K562 (cell line): Measurements from ENCODE around the gene PHF21A. TPM values are rescaled to one million over a fixed set of nuclear protein-coding genes. Genes with fewer than 3 reads are reported as not detected.
A peak's percentile ranks its signal among the peaks of the same experiment; 100 is the strongest.

Experiments used
- DNMT1 ChIP-seq: fragments of 450-650 bp; IDR thresholded peaks from 2 replicates; pipeline ENCODE4 v1.6.1; 2016; ENCODE audit warnings: antibody characterized with exemption, mild to moderate bottlenecking
- ETV6 ChIP-seq, 3 experiments: fragments of 150-350 bp in 1 of 3; sonication (generic) in 1 of 3; formaldehyde crosslinking in 1 of 3; IDR thresholded peaks; 2 replicates each; pipeline versions ENCODE4 v1.6.1 to v1.8.0; 2014 to 2022; ENCODE audit warnings: borderline replicate concordance in 2 of 3, low read depth in 2 of 3, antibody characterized with exemption in 1 of 3, low read length in 1 of 3, mild to moderate bottlenecking in 1 of 3, missing genetic modification reagents in 1 of 3
- HEY1 ChIP-seq: fragments of 250-450 bp; sonication (Bioruptor Pico); IDR thresholded peaks from 2 replicates; pipeline ENCODE4 v1.5.0; 2020; ENCODE audit warnings: mild to moderate bottlenecking, moderate library complexity, borderline replicate concordance
- HMGN3 ChIP-seq: IDR thresholded peaks from 2 replicates; pipeline ENCODE4 v1.6.1; 2011; ENCODE audit warnings: borderline replicate concordance, low read depth, mild to moderate bottlenecking, mixed read lengths, low read length; ENCODE audit not compliant: insufficient read length; ENCODE audit errors: extremely low read depth
- HNRNPUL1 ChIP-seq: fragments of 200-400 bp; formaldehyde crosslinking; IDR thresholded peaks from 2 replicates; pipeline ENCODE4 v1.6.1; 2017; ENCODE audit warnings: low read length
- MAFF ChIP-seq: IDR thresholded peaks from 2 replicates; pipeline ENCODE4 v1.6.1; 2012; ENCODE audit warnings: low read length, improper control_type of control experiment
- MAFG ChIP-seq: fragments of 450-650 bp; conservative IDR thresholded peaks from 2 replicates; pipeline ENCODE4 v1.6.1; 2016; ENCODE audit warnings: missing genetic modification characterization, missing compliant biosample characterization
- NONO ChIP-seq, 2 experiments: fragments of 200-400 bp in 1 of 2; fragments of 450-650 bp in 1 of 2; formaldehyde crosslinking in 1 of 2; IDR thresholded peaks; 2 replicates each; pipeline ENCODE4 v1.6.1; 2017; ENCODE audit warnings: low read depth in 2 of 2, mild to moderate bottlenecking in 2 of 2, moderate library complexity in 2 of 2, low read length in 1 of 2
- NR1H2 ChIP-seq: sonication (generic); formaldehyde crosslinking; IDR thresholded peaks from 2 replicates; pipeline ENCODE4 v1.4.0; 2020; ENCODE audit warnings: mild to moderate bottlenecking, missing genetic modification reagents
- RAD21 ChIP-seq, 2 experiments: fragments of 250-450 bp in 1 of 2; fragments of 450-650 bp in 1 of 2; sonication (Bioruptor Pico) in 1 of 2; formaldehyde crosslinking in 1 of 2; IDR thresholded peaks in 1 of 2; conservative IDR thresholded peaks in 1 of 2; 2 replicates each; pipeline versions ENCODE4 v1.4.0 to v1.8.0; 2020 to 2022; ENCODE audit warnings: mild to moderate bottlenecking in 2 of 2, moderate library complexity in 1 of 2
- SMAD4 ChIP-seq: fragments of 250-450 bp; sonication (Bioruptor Pico); conservative IDR thresholded peaks from 2 replicates; pipeline ENCODE4 v1.8.0; 2021; ENCODE audit warnings: inconsistent platforms, mild to moderate bottlenecking, moderate library complexity
- ZFP1 ChIP-seq: fragments of 450-650 bp; formaldehyde crosslinking; IDR thresholded peaks from 2 replicates; pipeline ENCODE4 v1.4.0; 2020; ENCODE audit warnings: mild to moderate bottlenecking, mixed read lengths
- polyA plus RNA-seq, 8 experiments: library from polyadenylated mRNA; depleted of rRNA in 4 of 8; stranded (reverse) in 5 of 8; unstranded in 3 of 8; fragments of >200 nt; fragmentation: Nextera tagmentation in 2 of 8; fragmentation: Illumina TruSeq in 1 of 8; extraction: Ambion mirVana in 2 of 8; extraction: Trizol in 1 of 8; gene quantifications; 2 replicates each; pipeline versions ENCODE4 v1.2.1 to v1.2.3, GENCODE V29; 2011 to 2014; ENCODE audit warnings: inconsistent platforms in 1 of 8, missing spikeins in 1 of 8
- total RNA-seq, 7 experiments: library from RNA; depleted of rRNA in 6 of 7; stranded (reverse); fragments of >200 nt in 6 of 7; fragmentation: Illumina TruSeq in 2 of 7; extraction: Trizol in 2 of 7; gene quantifications; 2 replicates each; pipeline versions ENCODE4 v1.2.1 to v1.2.3, GENCODE V29; 2011 to 2021; ENCODE audit warnings: low replicate concordance in 1 of 7
- TF ChIP-seq, protein P1 (sequence below): fragments of 450-650 bp; IDR thresholded peaks from 2 replicates; pipeline ENCODE4 v1.6.1; 2017; ENCODE audit warnings: mild to moderate bottlenecking, moderate library complexity
- TF ChIP-seq, protein P2 (sequence below): sonication (generic); formaldehyde crosslinking; IDR thresholded peaks from 2 replicates; pipeline ENCODE4 v1.5.0; 2020; ENCODE audit warnings: missing genetic modification reagents
- TF ChIP-seq, protein P3 (sequence below): fragments of 250-450 bp; sonication (Bioruptor Pico); IDR thresholded peaks from 2 replicates; pipeline ENCODE4 v1.5.0; 2020; ENCODE audit warnings: mild to moderate bottlenecking
- TF ChIP-seq, protein P4 (sequence below): IDR thresholded peaks from 2 replicates; pipeline ENCODE4 v1.6.1; 2011; ENCODE audit warnings: borderline replicate concordance, low read depth, mild to moderate bottlenecking, moderate library complexity, low read length; ENCODE audit not compliant: insufficient read depth, poor library complexity, severe bottlenecking

PHF21A gene
- total and polyA plus RNA-seq, 9 of the 15 experiments (the other 6 are each of a cell fraction or from before 2014, with no cell fraction given), result 1.5 to 32.4 (median 10.7) TPM

DNA sequence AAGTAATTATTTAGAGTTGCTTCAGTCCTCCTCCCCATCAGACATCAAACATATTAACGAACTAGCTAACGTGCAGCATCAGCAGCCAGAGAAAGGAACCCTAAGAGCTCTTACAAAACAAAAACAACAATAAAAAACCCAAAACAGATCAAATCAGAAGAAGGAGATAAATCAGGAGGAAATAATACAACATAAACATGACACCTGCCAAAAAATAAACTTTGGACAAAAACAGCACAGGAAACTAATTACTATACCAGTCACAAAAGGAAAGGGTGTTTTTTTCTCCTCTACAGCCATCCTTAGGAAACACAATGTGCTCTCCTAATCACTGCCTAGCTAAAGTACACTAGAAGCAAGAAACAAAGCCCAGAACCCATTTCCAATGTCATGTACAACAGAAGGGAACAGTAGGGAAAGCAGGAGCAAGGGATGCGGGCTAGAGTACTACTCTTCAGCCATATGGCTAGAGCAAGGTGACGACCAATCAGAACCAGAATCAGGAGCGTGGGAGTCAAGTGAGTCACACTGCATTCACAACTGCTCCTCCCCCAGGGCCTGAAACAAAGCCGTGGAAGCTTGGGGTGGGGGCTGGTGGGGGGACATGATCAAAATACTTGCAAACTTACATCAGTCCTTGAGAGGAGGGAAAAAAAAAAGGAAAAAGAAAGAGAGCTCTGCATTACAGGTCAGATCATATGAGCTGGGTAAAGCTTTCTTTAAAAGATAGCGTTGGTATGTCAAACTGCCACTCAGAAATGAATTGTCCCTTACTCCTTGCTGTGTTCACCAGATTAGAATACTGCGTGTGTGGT, 138.4 kb downstream of the PHF21A start (continued):
- TF ChIP-seq, protein P1, sequence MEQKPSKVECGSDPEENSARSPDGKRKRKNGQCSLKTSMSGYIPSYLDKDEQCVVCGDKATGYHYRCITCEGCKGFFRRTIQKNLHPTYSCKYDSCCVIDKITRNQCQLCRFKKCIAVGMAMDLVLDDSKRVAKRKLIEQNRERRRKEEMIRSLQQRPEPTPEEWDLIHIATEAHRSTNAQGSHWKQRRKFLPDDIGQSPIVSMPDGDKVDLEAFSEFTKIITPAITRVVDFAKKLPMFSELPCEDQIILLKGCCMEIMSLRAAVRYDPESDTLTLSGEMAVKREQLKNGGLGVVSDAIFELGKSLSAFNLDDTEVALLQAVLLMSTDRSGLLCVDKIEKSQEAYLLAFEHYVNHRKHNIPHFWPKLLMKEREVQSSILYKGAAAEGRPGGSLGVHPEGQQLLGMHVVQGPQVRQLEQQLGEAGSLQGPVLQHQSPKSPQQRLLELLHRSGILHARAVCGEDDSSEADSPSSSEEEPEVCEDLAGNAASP, result no peak
- peak; percentile 69; the same call in 1 of the 2 replicates for TF ChIP-seq SMAD4 (CRISPR knock-in tag)
- no peak for TF ChIP-seq MAFG (tag)
- TF ChIP-seq, protein P2, sequence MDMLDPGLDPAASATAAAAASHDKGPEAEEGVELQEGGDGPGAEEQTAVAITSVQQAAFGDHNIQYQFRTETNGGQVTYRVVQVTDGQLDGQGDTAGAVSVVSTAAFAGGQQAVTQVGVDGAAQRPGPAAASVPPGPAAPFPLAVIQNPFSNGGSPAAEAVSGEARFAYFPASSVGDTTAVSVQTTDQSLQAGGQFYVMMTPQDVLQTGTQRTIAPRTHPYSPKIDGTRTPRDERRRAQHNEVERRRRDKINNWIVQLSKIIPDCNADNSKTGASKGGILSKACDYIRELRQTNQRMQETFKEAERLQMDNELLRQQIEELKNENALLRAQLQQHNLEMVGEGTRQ, result no peak
- no peak for TF ChIP-seq ZFP1 (CRISPR knock-in tag)
- no peak for TF ChIP-seq HEY1 (CRISPR knock-in tag)
- no peak for TF ChIP-seq RAD21 (CRISPR knock-in tag; conservative IDR thresholded peaks at IDR 0.05 in 1 of 2, IDR thresholded peaks at IDR 0.05 in 1 of 2)
- 0 out of 2 replicates have a peak, but pooled peaks have one; percentile 37 for TF ChIP-seq DNMT1
- TF ChIP-seq, protein P3, sequence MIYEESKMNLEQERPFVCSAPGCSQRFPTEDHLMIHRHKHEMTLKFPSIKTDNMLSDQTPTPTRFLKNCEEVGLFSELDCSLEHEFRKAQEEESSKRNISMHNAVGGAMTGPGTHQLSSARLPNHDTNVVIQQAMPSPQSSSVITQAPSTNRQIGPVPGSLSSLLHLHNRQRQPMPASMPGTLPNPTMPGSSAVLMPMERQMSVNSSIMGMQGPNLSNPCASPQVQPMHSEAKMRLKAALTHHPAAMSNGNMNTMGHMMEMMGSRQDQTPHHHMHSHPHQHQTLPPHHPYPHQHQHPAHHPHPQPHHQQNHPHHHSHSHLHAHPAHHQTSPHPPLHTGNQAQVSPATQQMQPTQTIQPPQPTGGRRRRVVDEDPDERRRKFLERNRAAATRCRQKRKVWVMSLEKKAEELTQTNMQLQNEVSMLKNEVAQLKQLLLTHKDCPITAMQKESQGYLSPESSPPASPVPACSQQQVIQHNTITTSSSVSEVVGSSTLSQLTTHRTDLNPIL, result no peak
- no peak for TF ChIP-seq HNRNPUL1
- no peak for TF ChIP-seq HMGN3
- TF ChIP-seq NONO (IDR thresholded peaks at IDR 0.05; ENCODE audit: low read depth in 2 of 2, low read length in 1 of 2), result no peak
- no peak for TF ChIP-seq ETV6 (IDR thresholded peaks at IDR 0.05; ENCODE audit: borderline replicate concordance in 1 of 2, low read depth in 2 of 2, low read length in 1 of 2)
- TF ChIP-seq ETV6 (CRISPR knock-in tag; IDR thresholded peaks at IDR 0.05; ENCODE audit: borderline replicate concordance), result no peak
- TF ChIP-seq NR1H2, result no peak
- no peak for TF ChIP-seq MAFF
- TF ChIP-seq, protein P4, sequence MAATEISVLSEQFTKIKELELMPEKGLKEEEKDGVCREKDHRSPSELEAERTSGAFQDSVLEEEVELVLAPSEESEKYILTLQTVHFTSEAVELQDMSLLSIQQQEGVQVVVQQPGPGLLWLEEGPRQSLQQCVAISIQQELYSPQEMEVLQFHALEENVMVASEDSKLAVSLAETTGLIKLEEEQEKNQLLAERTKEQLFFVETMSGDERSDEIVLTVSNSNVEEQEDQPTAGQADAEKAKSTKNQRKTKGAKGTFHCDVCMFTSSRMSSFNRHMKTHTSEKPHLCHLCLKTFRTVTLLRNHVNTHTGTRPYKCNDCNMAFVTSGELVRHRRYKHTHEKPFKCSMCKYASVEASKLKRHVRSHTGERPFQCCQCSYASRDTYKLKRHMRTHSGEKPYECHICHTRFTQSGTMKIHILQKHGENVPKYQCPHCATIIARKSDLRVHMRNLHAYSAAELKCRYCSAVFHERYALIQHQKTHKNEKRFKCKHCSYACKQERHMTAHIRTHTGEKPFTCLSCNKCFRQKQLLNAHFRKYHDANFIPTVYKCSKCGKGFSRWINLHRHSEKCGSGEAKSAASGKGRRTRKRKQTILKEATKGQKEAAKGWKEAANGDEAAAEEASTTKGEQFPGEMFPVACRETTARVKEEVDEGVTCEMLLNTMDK, result no peak
